Hepatocyte (in vitro differentiated cells): Measurements from ENCODE around the gene CDH4. TPM values are rescaled to one million over a fixed set of nuclear protein-coding genes. Genes with fewer than 3 reads are reported as not detected.

Experiments
- DNase-seq: peaks from one replicate; pipeline ENCODE4 v3.0.0-alpha.2; 2016; ENCODE audit warnings: low spot score
- H2AFZ ChIP-seq: fragments of 200-600 bp; sonication (generic); 2 replicates; pipeline ENCODE4 v1.6.0; 2016; ENCODE audit warnings: antibody characterized with exemption, mild to moderate bottlenecking
- H3K27ac ChIP-seq: fragments of 200-600 bp; sonication (generic); 2 replicates; pipeline ENCODE4 v1.5.1; 2016; ENCODE audit warnings: mild to moderate bottlenecking
- H3K27me3 ChIP-seq: fragments of 200-600 bp; sonication (generic); 2 replicates; pipeline ENCODE4 v1.6.1; 2016
- H3K36me3 ChIP-seq: fragments of 200-600 bp; sonication (generic); replicated peaks from 2 replicates; pipeline ENCODE4 v1.5.1; 2016; ENCODE audit warnings: low read depth; ENCODE audit not compliant: insufficient read depth
- H3K4me1 ChIP-seq: fragments of 200-600 bp; sonication (generic); 2 replicates; pipeline ENCODE4 v1.5.1; 2016; ENCODE audit warnings: mild to moderate bottlenecking, moderate library complexity; ENCODE audit not compliant: insufficient read depth
- H3K4me2 ChIP-seq: fragments of 200-600 bp; sonication (generic); 2 replicates; pipeline ENCODE4 v1.6.0; 2016
- H3K4me3 ChIP-seq: fragments of 200-600 bp; sonication (generic); 2 replicates; pipeline ENCODE4 v1.5.1; 2016; ENCODE audit warnings: mild to moderate bottlenecking
- H3K79me2 ChIP-seq: fragments of 200-600 bp; sonication (generic); 2 replicates; pipeline ENCODE4 v1.6.0; 2017; ENCODE audit warnings: mild to moderate bottlenecking
- H3K9me2 ChIP-seq: fragments of 200-600 bp; sonication (generic); replicated peaks from 2 replicates; pipeline ENCODE4 v1.6.0; 2017; ENCODE audit warnings: mild to moderate bottlenecking; ENCODE audit not compliant: insufficient read depth
- H3K9me3 ChIP-seq: fragments of 200-600 bp; sonication (generic); 2 replicates; pipeline ENCODE4 v1.5.1; 2016; ENCODE audit warnings: low read depth, mild to moderate bottlenecking
- H4K20me1 ChIP-seq: fragments of 200-600 bp; sonication (generic); 2 replicates; pipeline ENCODE4 v1.6.0; 2016; ENCODE audit warnings: mild to moderate bottlenecking; ENCODE audit not compliant: insufficient read depth, poor library complexity, severe bottlenecking
- CTCF ChIP-seq: fragments of 200-600 bp; sonication (generic); IDR thresholded peaks from 2 replicates; pipeline ENCODE4 v1.5.1; 2016; ENCODE audit warnings: antibody characterized with exemption, mild to moderate bottlenecking; ENCODE audit not compliant: poor library complexity
- EZH2 ChIP-seq: fragments of 200-600 bp; sonication (generic); IDR thresholded peaks from 2 replicates; pipeline ENCODE4 v1.6.1; 2016; ENCODE audit warnings: antibody characterized with exemption, mild to moderate bottlenecking, borderline replicate concordance
- EZH2phosphoT487 ChIP-seq: fragments of 200-600 bp; sonication (generic); IDR thresholded peaks from one replicate; pipeline ENCODE4 v1.6.1; 2018; ENCODE audit warnings: antibody characterized with exemption, mild to moderate bottlenecking, low read depth, moderate library complexity; ENCODE audit not compliant: unreplicated experiment, severe bottlenecking
- WGBS: methylation state at CpG from one replicate; pipeline ENCODE4 v1.1.6; 2016; ENCODE audit warnings: low lambda C conversion rate; ENCODE audit errors: missing lambda C conversion rate; 5-methylcytosine and 5-hydroxymethylcytosine counted together
- polyA plus RNA-seq: library from polyadenylated mRNA; unstranded; fragments of >200 nt; fragmentation: Nextera tagmentation; extraction: Ambion mirVana; gene quantifications from 2 replicates; pipeline ENCODE4 v1.2.1, GENCODE V29; 2016
- total RNA-seq: library from RNA; depleted of rRNA; stranded (reverse); fragments of >200 nt; gene quantifications from 2 replicates; pipeline ENCODE4 v1.2.3, GENCODE V29; 2014

Gene CDH4
- total and polyA plus RNA-seq, 2 experiments from 2014 or later, result 0.53 to 0.73 TPM

GRCh38 chr20:61370841-61371303, 118.8 kb downstream of the CDH4 start:
- H2AFZ ChIP-seq, result no peak overlapping the region
- H3K79me2 ChIP-seq, result no peaks in the 10 kb centered on the region
- no peaks in the 10 kb centered on the region for H3K4me1 ChIP-seq
- 88% methylated on average over 20 of the region's 20 CpGs for WGBS
- TF ChIP-seq EZH2phosphoT487, result no peak
- no peak for TF ChIP-seq CTCF
- TF ChIP-seq EZH2, result no peak
- H3K9me2 ChIP-seq, result no peaks in the 10 kb centered on the region
- H3K4me2 ChIP-seq, result no peak overlapping the region
- no peak overlapping the region for H3K4me3 ChIP-seq
- H3K27ac ChIP-seq, result no peak overlapping the region
- H4K20me1 ChIP-seq, result no peaks in the 10 kb centered on the region
- H3K27me3 ChIP-seq, result no peaks in the 10 kb centered on the region
- no peaks in the 10 kb centered on the region for H3K36me3 ChIP-seq
- H3K9me3 ChIP-seq, result no peaks in the 10 kb centered on the region
- DNase-seq, result no peak

GRCh38 chr20:61371501-61372136, 119.6 kb downstream of the CDH4 start:
- Histone ChIP-seq H3K4me1 (no peaks in the 10 kb centered on the region), H3K9me2 (no peaks in the 10 kb centered on the region), H2AFZ (no peak overlapping the region), H3K36me3 (no peaks in the 10 kb centered on the region), H3K79me2 (no peaks in the 10 kb centered on the region), H3K27me3 (no peaks in the 10 kb centered on the region), H3K4me2 (no peak overlapping the region), H3K4me3 (no peak overlapping the region), H3K9me3 (no peaks in the 10 kb centered on the region), H4K20me1 (no peaks in the 10 kb centered on the region), H3K27ac (no peak overlapping the region)
- 74% methylated on average over 22 of the region's 22 CpGs for WGBS
- DNase-seq, result no peak
- no peak for TF ChIP-seq EZH2phosphoT487
- TF ChIP-seq EZH2, result no peak
- TF ChIP-seq CTCF, result no peak

- no peak overlapping the region for H3K27ac ChIP-seq
- no peaks in the 10 kb centered on the region for H3K9me2 ChIP-seq
- H3K4me2 ChIP-seq, result no peak overlapping the region
- no peaks in the 10 kb centered on the region for H3K36me3 ChIP-seq
- 91% methylated on average over 25 of the region's 25 CpGs for WGBS
- no peaks in the 10 kb centered on the region for H3K4me1 ChIP-seq
- no peak overlapping the region for H3K4me3 ChIP-seq
- DNase-seq, result no peak
- H3K9me3 ChIP-seq, result no peaks in the 10 kb centered on the region
- no peak for TF ChIP-seq EZH2
- TF ChIP-seq EZH2phosphoT487, result no peak
- TF ChIP-seq CTCF, result no peak
- H4K20me1 ChIP-seq, result no peaks in the 10 kb centered on the region
- H3K79me2 ChIP-seq, result no peaks in the 10 kb centered on the region
- H2AFZ ChIP-seq, result no peak overlapping the region
- no peaks in the 10 kb centered on the region for H3K27me3 ChIP-seq
These were observed 120.3 kb downstream of the CDH4 start for GRCh38 chr20:61372137-61373054.
